HG03457 (cell line): Measurements from ENCODE around the gene APOF.
A peak's percentile ranks its signal among the peaks of the same experiment; 100 is the strongest.
"Not testable (repeated sequence)": the region's sequence is repeated elsewhere in the genome, so short reads cannot be mapped to it uniquely, and the experiment has no call there.

Experiments used
- ATAC-seq: cut with Tn5 transposase; IDR thresholded peaks from one replicate; pipeline ENCODE4 v1.9.1; 2021; ENCODE audit warnings: moderate number of reproducible peaks; ENCODE audit not compliant: unreplicated experiment

Gene APOF

DNA sequence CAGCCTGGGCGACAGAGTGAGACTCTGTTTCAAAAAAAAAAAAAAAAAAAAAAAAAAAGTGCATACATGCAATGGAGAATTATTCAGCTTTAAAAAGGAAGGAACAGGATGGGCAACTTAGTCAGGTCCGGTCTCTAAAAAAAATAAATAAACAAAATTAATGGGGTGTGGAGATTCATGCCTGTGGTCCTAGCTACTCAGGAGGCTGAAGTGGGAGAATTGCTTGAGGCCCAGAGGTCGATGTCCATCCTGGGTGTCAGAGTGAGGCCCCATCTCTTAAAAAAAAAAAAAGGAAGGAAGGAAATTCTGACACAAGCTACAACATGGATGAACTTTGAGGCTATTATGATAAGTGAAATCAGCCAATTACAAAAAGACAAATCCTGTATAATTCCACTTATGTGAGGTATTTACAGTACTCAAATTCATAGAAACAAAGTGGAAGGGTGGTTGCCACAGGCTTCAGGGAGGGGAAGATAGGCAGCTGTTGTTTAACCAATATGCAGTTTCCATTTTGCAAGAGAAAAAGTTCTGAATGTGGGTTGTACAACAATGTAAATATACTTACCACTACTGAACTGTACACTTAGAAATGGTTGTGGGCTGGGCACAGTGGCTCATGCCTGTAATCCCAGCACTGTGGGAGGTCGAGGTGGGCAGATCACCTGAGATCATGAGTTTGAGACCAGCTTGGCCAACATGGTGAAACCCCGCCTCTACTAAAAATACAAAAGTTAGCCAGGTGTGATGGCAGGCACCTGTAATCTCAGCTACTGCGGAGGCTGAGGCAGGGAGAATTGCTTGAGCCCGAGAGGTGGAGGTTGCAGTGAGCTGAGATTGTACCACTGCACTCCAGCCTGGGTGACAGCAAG lies 12.3 kb upstream of the APOF start:
- ATAC-seq: no peak

DNA sequence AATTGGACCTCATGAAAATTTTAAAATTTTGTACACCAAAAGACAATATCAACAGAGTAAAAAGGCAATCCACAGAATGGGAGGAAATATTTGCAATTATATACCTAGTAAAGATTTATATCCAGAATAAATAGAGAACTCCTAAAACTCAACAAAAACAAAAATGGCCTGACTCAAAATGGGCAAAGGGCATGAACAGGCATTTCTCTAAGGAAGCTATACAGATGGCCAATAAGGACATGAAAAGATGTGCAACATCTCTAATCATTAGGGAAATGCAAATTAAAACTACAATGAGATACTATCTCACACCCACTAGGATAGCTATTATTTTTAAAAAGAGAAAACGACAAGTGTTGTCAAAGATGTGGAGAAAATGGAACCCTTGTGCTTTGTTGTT lies 10.9 kb upstream of the APOF start:
- ATAC-seq: no peak

DNA sequence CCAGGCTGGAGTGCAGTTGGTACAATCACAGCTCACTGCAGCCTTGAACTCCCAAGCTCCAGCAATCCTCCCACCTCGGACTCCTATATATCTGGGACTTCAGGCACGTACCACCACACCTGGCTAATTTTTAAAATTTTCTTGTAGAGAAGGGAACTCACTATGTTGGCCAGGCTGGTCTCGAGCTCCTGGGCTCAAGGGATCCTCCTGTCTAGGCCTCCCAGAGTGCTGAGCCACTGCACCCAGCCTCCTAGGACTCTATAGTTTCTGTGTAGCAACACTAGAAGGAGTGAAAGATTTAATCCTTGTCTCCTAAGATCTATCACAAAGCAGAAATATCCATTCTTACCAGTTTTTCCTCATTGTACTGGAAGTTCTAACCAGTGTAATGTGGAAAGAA lies 4.3 kb upstream of the APOF start:
- no peak for ATAC-seq

DNA sequence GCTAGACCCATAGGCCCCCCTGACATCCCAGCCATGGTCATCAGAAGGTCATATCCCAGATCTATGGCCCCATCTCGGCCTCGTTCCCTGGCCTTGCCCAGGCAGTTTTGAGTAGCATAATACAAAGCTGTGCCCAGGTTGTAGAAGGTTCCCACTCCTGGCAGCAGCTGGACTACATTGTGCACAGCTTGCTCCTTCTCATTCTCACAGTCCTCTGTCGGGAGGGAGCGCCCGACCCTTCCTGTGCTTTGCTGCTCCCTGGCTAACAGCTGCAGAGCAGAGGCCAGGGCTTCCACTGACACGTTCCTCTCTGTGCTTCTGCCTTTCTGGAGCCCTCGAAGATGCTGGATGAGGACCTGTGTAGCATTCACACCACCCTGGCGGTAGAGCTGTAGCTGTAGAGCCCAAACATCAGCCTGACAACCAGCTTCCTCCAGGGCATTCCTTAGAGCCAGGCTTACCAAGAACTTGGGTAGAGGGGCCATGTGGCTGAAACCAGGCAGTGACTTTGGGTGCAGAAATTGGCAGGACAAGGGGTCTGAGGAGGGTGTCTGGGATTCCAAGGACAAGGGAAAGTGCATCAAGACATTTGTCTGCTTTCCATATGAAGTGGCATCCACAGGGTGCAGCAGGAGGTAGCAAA lies 1.0 kb downstream of the APOF start:
- ATAC-seq: no peak

DNA sequence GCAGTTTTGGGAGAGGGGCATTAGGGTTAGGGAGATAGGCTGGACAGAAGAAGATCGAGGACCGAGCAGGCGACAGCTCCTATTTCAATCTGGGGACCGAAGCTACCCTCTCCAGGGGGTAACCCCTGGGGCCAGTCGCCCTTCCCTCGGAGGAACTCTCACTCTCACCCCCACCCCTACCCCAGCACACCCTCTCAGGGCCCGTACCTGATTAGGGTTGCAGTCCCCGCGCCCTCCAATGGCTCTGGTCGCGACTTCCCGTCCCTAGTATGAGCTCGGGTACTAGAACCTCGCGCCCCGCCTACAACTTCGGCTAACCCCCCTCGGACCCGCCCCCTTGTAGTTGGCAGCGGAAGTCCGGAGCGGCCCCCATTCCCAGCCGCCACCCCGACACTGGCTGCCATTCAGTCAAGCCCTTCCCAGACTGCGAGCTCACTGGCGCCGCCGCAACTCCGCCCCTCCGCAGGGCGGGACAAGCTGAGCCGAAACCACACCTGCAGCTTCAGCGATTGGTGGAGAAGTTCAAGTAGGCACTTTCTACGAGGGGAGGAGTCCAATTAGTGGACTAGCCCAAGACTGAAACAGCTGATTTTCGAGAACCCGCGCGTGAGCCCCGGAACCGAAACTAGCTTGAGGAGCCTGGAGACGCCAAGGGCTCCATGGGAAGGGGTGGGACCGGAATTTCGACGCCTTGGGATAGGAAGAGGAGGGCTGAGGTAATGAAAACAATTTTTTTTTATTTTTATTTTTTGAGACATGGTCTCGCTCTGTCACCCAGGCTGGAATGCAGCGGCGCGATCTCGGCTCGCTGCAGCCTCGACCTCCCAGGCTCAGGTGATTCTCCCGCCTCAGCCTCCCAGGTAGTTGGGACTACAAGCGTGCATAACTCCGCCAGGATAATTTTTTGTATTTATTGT lies 2.5 kb downstream of the APOF start, which contains the start of gene STAT2:
Gene STAT2, minus strand, starts transcription at position 257 of the 917 bp plus-strand sequence. CDS start 3,536 bp downstream, outside the sequence.
- peak; percentile 84 for ATAC-seq

DNA sequence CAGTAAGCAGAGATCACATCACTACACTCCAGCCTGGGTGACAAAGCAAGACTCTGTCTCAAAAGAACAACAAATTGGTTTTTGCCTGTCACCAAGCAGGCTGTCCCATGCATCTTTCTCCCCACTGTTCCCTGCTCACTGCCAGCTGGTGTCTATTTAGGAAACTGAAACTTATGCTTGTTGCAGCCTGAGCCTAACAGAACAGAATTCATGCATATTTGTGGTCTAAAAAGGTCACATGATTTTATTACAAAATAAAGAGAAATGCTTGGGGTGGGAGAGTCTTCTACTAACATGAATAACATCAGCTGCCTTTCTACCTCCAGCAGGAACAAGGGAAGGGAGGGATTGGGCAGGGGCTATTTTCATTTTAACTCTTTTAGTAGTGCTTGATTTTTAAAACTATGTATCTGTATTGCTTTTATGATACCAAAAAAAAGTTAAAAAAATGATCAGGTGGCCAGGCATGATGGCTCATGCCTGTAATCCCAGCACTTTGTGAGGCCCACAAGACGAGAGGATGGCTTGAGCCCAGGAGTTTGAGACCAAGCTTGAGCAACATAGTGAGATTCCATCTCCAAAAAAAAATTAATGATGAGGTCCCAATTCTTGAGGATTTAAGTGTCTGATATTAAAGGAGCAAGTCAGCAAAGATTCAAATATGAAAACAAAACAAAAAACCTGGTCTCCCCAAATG lies 3.7 kb downstream of the APOF start:
- no peak for ATAC-seq

DNA sequence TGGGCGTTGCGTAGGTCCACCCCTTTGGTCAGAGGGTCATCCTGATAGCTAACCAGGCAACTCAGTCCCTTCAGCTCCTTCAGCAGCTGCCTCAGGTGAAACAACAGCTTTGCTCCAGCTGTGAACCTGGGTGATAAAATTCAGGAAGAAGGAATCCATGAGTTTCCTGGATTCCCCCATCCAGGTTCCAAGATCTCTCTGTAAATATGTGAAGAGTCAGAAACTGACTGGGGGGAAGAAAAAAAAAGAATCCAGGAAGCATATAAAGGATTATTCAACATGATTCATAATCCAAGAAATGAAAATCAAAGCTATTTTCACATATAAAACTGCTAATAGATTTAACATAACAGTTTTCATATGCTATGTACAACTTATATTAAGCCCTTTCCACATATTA lies 11.3 kb downstream of the APOF start:
- ATAC-seq: no peak

DNA sequence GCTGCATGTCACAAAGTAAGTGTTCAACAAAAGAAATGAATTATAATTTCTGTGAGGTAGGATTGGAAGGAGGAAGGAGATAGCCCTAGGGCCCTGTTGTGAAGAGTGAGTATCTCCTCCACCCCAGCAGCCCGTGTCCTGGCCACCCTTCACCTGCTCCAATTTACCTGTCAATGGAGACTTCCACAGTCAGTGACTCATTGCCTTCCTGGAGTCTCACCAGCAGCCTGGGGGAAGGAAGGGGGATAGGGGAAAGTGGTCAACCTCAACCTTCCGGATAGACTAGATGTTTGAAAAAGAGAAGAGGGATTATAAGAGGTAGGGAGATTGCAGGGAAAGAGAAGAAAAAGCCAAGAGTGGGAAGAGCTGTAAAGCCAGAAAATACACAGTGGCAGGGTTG lies 12.0 kb downstream of the APOF start:
- no peak for ATAC-seq

DNA sequence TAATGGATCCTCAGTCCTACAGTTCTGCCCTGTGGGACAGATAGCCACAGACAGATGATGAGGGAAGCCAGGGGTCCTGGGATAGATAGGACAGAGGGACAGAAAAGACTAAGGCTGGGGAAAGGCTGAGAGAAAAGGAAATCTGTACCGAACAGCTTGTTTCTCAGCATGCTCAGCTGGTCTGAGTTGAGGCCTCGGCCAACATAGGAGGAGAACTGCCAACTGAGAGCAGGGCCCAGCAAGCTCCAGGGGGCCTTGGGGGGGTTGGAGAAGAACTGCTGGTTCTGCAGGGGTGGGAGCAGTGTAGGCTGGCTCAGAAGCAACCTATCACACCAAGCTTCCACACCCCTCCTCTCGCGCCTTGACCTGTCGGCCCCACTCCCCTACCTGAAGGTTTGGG lies 13.9 kb downstream of the APOF start:
- no peak for ATAC-seq

DNA sequence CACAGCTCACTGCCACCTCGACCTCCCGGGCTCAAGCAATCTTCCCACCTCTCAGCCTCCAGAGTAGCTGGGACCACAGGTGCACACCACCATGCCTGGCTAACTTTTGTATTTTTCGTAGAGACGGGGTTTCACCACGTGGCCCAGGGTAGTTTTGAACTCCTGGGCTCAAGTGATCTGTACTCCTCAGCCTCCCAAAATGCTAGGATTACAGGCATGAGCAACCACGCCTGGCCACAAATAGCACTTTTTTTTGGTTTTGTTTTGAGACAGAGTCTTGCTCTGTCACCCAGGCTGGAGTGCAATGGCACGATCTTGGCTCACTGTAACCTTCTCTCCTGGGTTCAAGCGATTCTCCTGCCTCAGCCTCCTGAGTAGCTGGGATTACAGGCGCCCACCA lies 15.4 kb downstream of the APOF start:
- not testable (repeated sequence) for ATAC-seq

DNA sequence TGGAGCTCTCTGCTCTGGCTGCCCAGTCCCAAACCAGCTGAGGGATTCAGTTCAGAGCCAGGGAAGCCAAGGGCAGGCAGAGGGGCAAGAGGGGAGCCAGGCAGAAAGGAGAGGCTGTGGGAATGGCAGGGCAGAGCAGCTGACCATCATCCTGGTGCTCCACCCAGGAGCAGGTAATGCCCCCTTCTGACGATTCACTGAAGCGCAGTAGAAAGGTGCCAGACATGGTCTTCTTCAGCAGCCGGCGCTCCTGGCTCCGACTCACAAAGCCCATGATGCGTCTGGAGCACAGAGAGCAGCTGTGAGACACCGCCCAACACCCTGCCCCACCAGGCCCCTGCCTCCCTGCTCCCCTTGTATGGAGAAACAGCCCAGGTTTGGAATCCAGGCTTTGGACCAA lies 16.0 kb downstream of the APOF start:
- ATAC-seq: no peak

DNA sequence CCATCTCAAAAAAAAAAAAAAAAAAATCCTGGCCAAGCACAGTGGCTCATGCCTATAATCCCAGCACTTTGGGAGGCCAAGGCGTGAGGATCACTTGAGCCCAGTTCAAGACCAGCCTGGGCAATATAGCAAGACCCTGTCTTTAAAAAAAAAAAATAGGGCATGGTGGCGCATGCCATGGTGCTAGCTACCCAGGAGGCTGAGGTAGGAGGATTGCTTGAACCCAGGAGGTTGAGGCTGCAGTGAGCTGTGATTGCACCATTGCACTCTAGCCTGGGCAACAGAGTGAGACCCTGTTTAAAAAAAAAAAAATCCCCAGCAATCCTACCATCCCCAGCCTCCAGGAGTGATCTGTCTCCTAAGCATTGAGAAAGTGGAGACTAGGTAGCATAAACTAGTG lies 20.4 kb downstream of the APOF start:
- not testable (repeated sequence) for ATAC-seq

DNA sequence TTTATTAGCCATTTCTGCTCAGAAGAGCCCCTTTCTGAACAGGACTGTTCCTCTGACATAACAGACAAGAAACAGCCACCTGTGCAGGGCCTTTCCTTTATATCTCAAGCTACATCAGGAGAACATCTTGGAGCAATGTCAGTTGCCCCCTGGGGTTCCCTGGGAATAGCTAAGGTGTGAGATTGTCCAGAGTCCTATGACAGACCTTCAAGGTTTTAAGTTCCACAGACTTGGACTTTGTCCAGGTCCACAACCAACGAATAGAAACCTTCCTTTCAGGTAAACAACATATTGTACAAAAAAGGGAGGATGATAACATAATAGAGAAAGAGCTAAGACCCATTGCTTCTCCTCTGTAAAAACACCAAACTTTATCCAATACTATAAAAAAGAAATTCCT lies 21.0 kb downstream of the APOF start:
- ATAC-seq: no peak

DNA sequence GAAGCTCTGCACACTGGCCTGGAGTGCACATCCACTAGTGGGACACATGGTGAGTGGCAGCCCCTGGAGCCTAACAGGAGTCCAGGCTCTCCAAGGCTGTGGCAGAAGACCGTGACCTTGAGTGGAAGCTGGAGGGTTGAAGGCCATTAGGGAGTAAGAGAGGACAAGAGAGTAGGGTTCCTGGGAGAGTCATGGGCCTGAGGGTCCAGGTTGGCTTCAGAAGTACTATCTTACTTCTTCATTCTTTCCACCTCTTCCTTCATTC lies 23.6 kb downstream of the APOF start:
- ATAC-seq: no peak

DNA sequence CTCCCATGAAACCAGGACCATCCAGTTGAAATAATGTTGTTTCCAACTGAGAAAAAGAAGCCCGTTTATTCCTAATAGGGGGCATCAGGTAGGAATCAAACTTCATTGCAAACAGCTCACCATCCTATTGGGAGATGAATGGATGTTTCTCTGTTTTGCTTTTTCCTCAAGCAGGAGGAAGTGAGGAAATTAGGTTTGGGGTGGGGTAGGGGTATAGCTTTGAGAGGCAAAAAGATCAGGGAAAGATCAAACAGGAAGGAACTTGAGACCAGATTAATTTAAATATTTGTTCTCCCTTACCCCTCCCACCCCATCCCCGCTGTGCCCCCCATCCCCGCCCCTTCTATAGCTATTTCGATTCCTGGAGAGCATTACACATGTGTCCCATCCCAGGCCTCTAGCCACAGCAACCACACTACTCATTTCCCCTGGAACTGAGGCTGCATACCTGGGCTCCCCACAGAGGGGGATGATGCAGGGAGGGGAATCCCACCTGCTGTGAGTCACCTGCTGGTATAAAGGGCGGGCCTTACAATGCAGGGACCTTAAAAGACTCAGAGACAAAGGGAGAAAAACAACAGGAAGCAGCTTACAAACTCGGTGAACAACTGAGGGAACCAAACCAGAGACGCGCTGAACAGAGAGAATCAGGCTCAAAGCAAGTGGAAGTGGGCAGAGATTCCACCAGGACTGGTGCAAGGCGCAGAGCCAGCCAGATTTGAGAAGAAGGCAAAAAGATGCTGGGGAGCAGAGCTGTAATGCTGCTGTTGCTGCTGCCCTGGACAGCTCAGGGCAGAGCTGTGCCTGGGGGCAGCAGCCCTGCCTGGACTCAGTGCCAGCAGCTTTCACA lies 24.1 kb downstream of the APOF start, which contains the start of gene IL23A:
Gene IL23A, plus strand, starts transcription at position 577 of the 850 bp plus-strand sequence. Its CDS starts 161 bp downstream, at position 738.
- ATAC-seq: no peak

DNA sequence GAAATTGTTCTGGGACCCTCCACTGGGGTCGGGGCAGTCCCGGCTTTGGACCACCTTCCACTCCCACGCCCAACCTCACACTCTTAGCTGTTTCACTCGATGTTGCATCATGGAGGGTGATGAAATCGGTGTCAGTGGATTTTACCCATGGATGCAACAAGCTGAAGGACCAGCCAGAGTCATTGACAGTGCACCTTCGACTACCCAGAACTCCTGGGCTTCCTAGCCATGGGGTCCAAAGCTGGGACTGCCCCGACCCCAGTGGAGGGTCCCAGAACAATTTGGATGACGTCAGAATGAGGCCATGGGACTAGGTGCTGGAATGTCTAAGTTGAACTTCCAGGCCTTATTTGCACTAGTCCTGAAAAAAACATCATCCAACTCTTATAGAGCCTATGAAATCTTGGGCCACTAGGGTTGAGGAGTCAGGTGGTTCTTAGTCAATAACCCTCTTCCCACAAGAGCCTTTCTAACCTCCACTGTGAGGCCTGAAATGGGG lies 24.9 kb downstream of the APOF start:
- no peak for ATAC-seq

DNA sequence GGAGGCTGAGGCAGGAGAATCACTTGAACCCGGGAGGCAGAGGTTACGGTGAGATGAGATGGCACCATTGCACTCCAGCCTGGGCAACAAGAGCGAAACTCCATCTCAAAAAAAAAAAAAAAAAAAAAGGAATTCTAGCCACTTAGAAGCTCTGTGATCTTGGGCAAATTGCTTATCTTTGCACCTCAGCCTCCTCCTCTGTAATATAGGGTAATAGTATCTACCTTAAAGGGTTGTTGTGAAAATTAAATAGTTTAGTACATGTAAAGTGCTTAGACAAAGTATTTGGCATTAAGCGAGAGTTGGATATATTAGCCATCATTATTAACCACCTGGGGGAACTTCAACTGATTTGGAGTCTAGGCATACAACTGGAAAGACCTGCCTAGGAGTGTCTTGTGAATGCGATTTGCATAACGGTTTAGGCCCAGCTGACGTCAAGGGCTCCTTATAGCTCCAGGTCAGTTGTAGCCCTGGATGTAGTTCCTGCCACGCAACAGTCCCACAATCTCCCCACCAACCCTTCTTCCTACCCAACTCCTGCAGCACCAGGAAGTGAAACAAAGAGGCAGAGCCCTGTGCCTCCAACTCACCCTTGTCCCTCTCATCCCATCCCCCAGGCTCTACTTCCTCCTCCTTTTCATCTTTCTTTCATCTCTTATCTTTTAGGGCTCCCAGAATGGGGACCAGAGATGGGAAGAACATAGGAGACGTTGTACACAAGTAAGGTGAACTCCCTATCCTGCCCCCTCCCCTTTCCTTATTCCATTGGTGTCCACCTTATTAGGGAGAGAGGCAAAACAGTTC lies 26.1 kb downstream of the APOF start:
- no peak for ATAC-seq

DNA sequence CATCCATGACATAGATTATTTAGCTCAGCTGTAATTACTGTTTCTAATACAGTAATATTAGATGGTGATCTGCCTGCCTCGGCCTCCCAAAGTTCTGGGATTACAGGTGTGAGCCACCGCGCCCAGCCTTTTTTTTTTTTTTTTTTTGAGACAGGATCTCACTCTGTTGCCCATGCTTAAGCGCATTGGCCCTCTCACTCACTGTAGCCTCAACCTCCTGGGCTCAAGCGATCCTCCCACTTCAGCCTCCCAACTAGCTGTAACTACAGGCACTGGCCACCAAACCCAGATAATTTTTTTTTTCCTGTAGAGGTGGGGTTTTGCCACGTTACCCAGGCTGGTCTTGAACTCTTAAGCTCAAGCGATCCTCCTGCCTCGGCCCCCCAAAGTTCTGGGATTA lies 27.1 kb downstream of the APOF start:
- not testable (repeated sequence) for ATAC-seq

DNA sequence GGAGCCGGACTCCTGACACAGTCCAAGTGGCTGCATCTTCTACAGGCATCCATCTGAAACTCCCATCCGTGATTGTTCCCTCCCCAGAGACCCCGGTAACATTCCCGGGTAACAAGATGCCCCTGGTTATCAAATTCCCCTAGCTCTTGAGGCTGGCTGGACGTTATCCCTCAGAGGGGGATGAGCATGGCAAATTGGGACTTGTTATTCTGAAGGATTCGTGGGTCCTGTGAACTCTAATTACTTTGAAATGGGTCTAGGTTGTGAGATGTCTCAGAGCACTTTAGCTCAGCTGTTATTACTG lies 28.2 kb downstream of the APOF start:
- no peak for ATAC-seq
